ENCODE measurements around the gene MACROD1.

GRCh38 chr11:64203421-64204079 is 37.6 kb upstream of the MACROD1 start:
- TF ChIP-seq RAD21 (IDR thresholded peaks at IDR 0.05; ENCODE audit: low read depth) (no peak), TAF1 (IDR thresholded peaks at IDR 0.05; ENCODE audit: low read depth) (no peak), CREB1 (IDR thresholded peaks at IDR 0.05; ENCODE audit: low read depth) (no peak), MAX (IDR thresholded peaks at IDR 0.05) (no peak)

Measured in Ishikawa (cell line).